Measurements from ENCODE around the gene BPIFB4.

GRCh38 chr20:33030076-33030475 is 49.4 kb upstream of the BPIFB4 start:
- TF ChIP-seq CTCF (IDR thresholded peaks at IDR 0.05) (no peak), POLR2AphosphoS5 (IDR thresholded peaks at IDR 0.05; ENCODE audit: low read depth, low read length) (no peak), TCF7L2 (IDR thresholded peaks at IDR 0.05; ENCODE audit: low read depth, low read length) (no peak), SIN3A (IDR thresholded peaks at IDR 0.05; ENCODE audit: borderline replicate concordance, insufficient read depth, low read depth, low read length) (no peak)
